GM23338 (cell line): ENCODE results near the gene PGPEP1. TPM values are rescaled to one million over a fixed set of nuclear protein-coding genes. Genes with fewer than 3 reads are reported as not detected.

Source experiments
- ATAC-seq: fragments of 200-7000 bp; cut with Tn5 transposase; 3 replicates; pipeline ENCODE4 v1.9.1; 2020
- DNase-seq: peaks from one replicate; pipeline ENCODE4 v3.0.0-alpha.2; 2015; ENCODE audit warnings: low spot score
- H2AFZ ChIP-seq: fragments of 200-600 bp; sonication (generic); 2 replicates; pipeline ENCODE4 v1.8.0; 2016; ENCODE audit warnings: antibody characterized with exemption, mild to moderate bottlenecking, moderate library complexity
- H3F3A ChIP-seq: fragments of 200-600 bp; sonication (generic); replicated peaks from 2 replicates; pipeline ENCODE4 v1.8.0; 2017; ENCODE audit warnings: antibody characterized with exemption, mixed run types, low read depth
- H3K27ac ChIP-seq: fragments of 200-600 bp; sonication (generic); 2 replicates; pipeline ENCODE4 v1.6.1; 2016; ENCODE audit warnings: low read depth
- H3K27me3 ChIP-seq: fragments of 200-600 bp; sonication (generic); 2 replicates; pipeline ENCODE4 v1.8.0; 2016; ENCODE audit warnings: mild to moderate bottlenecking, mixed run types, moderate library complexity; ENCODE audit not compliant: insufficient read depth
- H3K36me3 ChIP-seq: fragments of 200-600 bp; sonication (generic); 2 replicates; pipeline ENCODE4 v1.8.0; 2016; ENCODE audit warnings: mild to moderate bottlenecking; ENCODE audit not compliant: insufficient read depth
- H3K4me1 ChIP-seq: fragments of 200-600 bp; sonication (generic); 2 replicates; pipeline ENCODE4 v1.8.0; 2016; ENCODE audit warnings: mild to moderate bottlenecking, moderate library complexity; ENCODE audit not compliant: insufficient read depth
- H3K4me2 ChIP-seq: fragments of 200-600 bp; sonication (generic); 2 replicates; pipeline ENCODE4 v1.7.1; 2017; ENCODE audit warnings: mixed run types
- H3K4me3 ChIP-seq: fragments of 200-600 bp; sonication (generic); 2 replicates; pipeline ENCODE4 v1.6.1; 2016; ENCODE audit warnings: mixed run types
- H3K79me2 ChIP-seq: fragments of 200-600 bp; sonication (generic); replicated peaks from 2 replicates; pipeline ENCODE4 v1.8.0; 2017; ENCODE audit warnings: mild to moderate bottlenecking; ENCODE audit not compliant: insufficient read depth
- H3K9me2 ChIP-seq: fragments of 200-600 bp; sonication (generic); 2 replicates; pipeline ENCODE4 v1.8.0; 2017; ENCODE audit not compliant: insufficient read depth
- H4K20me1 ChIP-seq: fragments of 200-600 bp; sonication (generic); replicated peaks from 2 replicates; pipeline ENCODE4 v1.8.0; 2017; ENCODE audit warnings: mild to moderate bottlenecking; ENCODE audit not compliant: insufficient read depth
- H3K27ac Mint-ChIP-seq: 2 replicates; pipeline ENCODE4 v1.8.0; 2020; ENCODE audit warnings: inconsistent platforms, mild to moderate bottlenecking, moderate library complexity, mixed read lengths
- H3K27me3 Mint-ChIP-seq: 3 replicates; pipeline ENCODE4 v1.8.0; 2022; ENCODE audit warnings: low read depth, mild to moderate bottlenecking, moderate library complexity, mixed read lengths, inconsistent platforms; ENCODE audit not compliant: insufficient read depth, poor library complexity
- H3K36me3 Mint-ChIP-seq: 3 replicates; pipeline ENCODE4 v1.8.0; 2021; ENCODE audit warnings: low read depth, mild to moderate bottlenecking, inconsistent platforms, moderate library complexity, mixed read lengths
- H3K4me1 Mint-ChIP-seq: 3 replicates; pipeline ENCODE4 v1.8.0; 2020; ENCODE audit warnings: mild to moderate bottlenecking, inconsistent platforms, mixed read lengths
- H3K4me3 Mint-ChIP-seq: 3 replicates; pipeline ENCODE4 v1.8.0; 2021; ENCODE audit warnings: moderate library complexity, mild to moderate bottlenecking, inconsistent platforms, mixed read lengths
- H3K9me3 Mint-ChIP-seq: 3 replicates; pipeline ENCODE4 v1.8.0; 2020; ENCODE audit warnings: moderate library complexity, mild to moderate bottlenecking, inconsistent platforms, mixed read lengths
- CREB1 ChIP-seq: fragments of 250-450 bp; sonication (Bioruptor Pico); IDR thresholded peaks from 2 replicates; pipeline ENCODE4 v1.5.0; 2020; ENCODE audit warnings: low read depth, mild to moderate bottlenecking, moderate library complexity
- CTCF ChIP-seq, 2 experiments: fragments of 200-600 bp in 1 of 2; sonication (generic) in 1 of 2; conservative IDR thresholded peaks; 2 replicates each; pipeline versions ENCODE4 v1.5.1 to v1.6.1; 2016 to 2017; ENCODE audit warnings: antibody characterized with exemption in 2 of 2, low read depth in 2 of 2, mild to moderate bottlenecking in 2 of 2, moderate library complexity in 1 of 2
- ETS1 ChIP-seq: IDR thresholded peaks from 2 replicates; pipeline ENCODE4 v1.6.1; 2016; ENCODE audit warnings: antibody characterized with exemption
- EZH2 ChIP-seq: fragments of 200-600 bp; sonication (generic); IDR thresholded peaks from one replicate; pipeline ENCODE4 v1.8.0; 2017; ENCODE audit warnings: antibody characterized with exemption, mild to moderate bottlenecking, low read depth; ENCODE audit not compliant: unreplicated experiment
- EZH2phosphoT487 ChIP-seq: fragments of 200-600 bp; sonication (generic); IDR thresholded peaks from one replicate; pipeline ENCODE4 v1.8.1; 2018; ENCODE audit warnings: antibody characterized with exemption; ENCODE audit not compliant: unreplicated experiment
- JUNB ChIP-seq: IDR thresholded peaks from one replicate; pipeline ENCODE4 v1.6.1; 2016; ENCODE audit warnings: antibody characterized with exemption; ENCODE audit not compliant: unreplicated experiment
- NANOG ChIP-seq: IDR thresholded peaks from 2 replicates; pipeline ENCODE4 v1.6.1; 2016; ENCODE audit warnings: antibody characterized with exemption, borderline replicate concordance
- POLR2AphosphoS5 ChIP-seq: IDR thresholded peaks from 2 replicates; pipeline ENCODE4 v1.6.1; 2016; ENCODE audit warnings: antibody characterized with exemption, low read depth
- REST ChIP-seq: IDR thresholded peaks from one replicate; pipeline ENCODE4 v1.6.1; 2018; ENCODE audit warnings: antibody characterized with exemption; ENCODE audit not compliant: unreplicated experiment
- STAT1 ChIP-seq: IDR thresholded peaks from one replicate; pipeline ENCODE4 v1.6.1; 2016; ENCODE audit warnings: antibody characterized with exemption; ENCODE audit not compliant: unreplicated experiment
- ZNF114 ChIP-seq: fragments of 250-450 bp; sonication (Bioruptor Pico); IDR thresholded peaks from 2 replicates; pipeline ENCODE4 v1.5.0; 2020; ENCODE audit warnings: mild to moderate bottlenecking, moderate library complexity
- ZNF331 ChIP-seq: fragments of 250-450 bp; sonication (Bioruptor Pico); IDR thresholded peaks from 2 replicates; pipeline ENCODE4 v1.5.0; 2020; ENCODE audit warnings: low read depth, mild to moderate bottlenecking, moderate library complexity
- ZNF462 ChIP-seq: fragments of 250-450 bp; sonication (Bioruptor Pico); IDR thresholded peaks from 2 replicates; pipeline ENCODE4 v1.5.0; 2020; ENCODE audit warnings: mild to moderate bottlenecking, moderate library complexity
- polyA plus RNA-seq: library from polyadenylated mRNA; unstranded; fragments of >200 nt; fragmentation: Nextera tagmentation; extraction: Ambion mirVana; gene quantifications from 2 replicates; pipeline ENCODE4 v1.2.1, GENCODE V29; 2016
- total RNA-seq: library from RNA; depleted of rRNA; stranded (reverse); fragments of >200 nt; shearing (Covaris generic); gene quantifications from 2 replicates; pipeline ENCODE4 v1.2.3, GENCODE V29; 2014

PGPEP1 gene
- total and polyA plus RNA-seq, 2 experiments from 2014 or later = 15.5 to 18.9 TPM

- Histone ChIP-seq H3K27ac (no peak overlapping the region), H3K79me2 (no peaks in the 10 kb centered on the region), H3F3A (peaks cover 24% of the 10 kb centered on the region), H3K4me3 (no peak overlapping the region), H4K20me1 (no peaks in the 10 kb centered on the region; the same call in 1 of the 2 replicates), H3K9me2 (no peaks in the 10 kb centered on the region), H3K4me1 (peaks cover 8% of the 10 kb centered on the region), H2AFZ (no peak overlapping the region), H3K36me3 (no peaks in the 10 kb centered on the region), H3K27me3 (peaks cover 26% of the 10 kb centered on the region), H3K4me2 (no peak overlapping the region; the same call in 1 of the 2 replicates)
- no peak for ATAC-seq
- Mint-ChIP-seq H3K9me3 (no peaks in the 10 kb centered on the region), H3K4me3 (no peak overlapping the region), H3K27me3 (peaks cover 44% of the 10 kb centered on the region), H3K36me3 (no peaks in the 10 kb centered on the region), H3K4me1 (peaks cover 37% of the 10 kb centered on the region), H3K27ac (no peak overlapping the region)
- no peak for DNase-seq
- TF ChIP-seq EZH2phosphoT487 = no peak
- no peak for TF ChIP-seq REST
- TF ChIP-seq JUNB = no peak
- TF ChIP-seq ZNF331 (CRISPR knock-in tag) = no peak
- TF ChIP-seq ZNF114 (CRISPR knock-in tag) = no peak
- no peak for TF ChIP-seq CTCF (conservative IDR thresholded peaks at IDR 0.05; ENCODE audit: low read depth in 2 of 2)
- no peak for TF ChIP-seq EZH2
- no peak for TF ChIP-seq ETS1
- TF ChIP-seq CREB1 (CRISPR knock-in tag) = no peak
- TF ChIP-seq ZNF462 (CRISPR knock-in tag) = no peak
- no peak for TF ChIP-seq POLR2AphosphoS5
- TF ChIP-seq NANOG = no peak
- no peak for TF ChIP-seq STAT1
Observed at GRCh38 chr19:18415178-18415867, 74.9 kb downstream of the PGPEP1 start.
